GM12878 (cell line): ENCODE results near the gene CNGB1. TPM values are rescaled to one million over a fixed set of nuclear protein-coding genes. Genes with fewer than 3 reads are reported as not detected.

ENCODE experiments used
- ATAC-seq: fragments of 200-7000 bp; cut with Tn5 transposase; 3 replicates; pipeline ENCODE4 v1.9.1; 2020; ENCODE audit warnings: mild to moderate bottlenecking, moderate library complexity
- BruUV-seq: library from RNA; stranded (reverse); fragments of 400-500 nt; replicated peaks from 2 replicates; lab custom pipeline; 2021; lab: Mats Ljungman, UMichigan
- CTCF ChIA-PET: fragments of 300-600 bp; sonication (Branson Sonifier 250); formaldehyde crosslinking; extraction: SDS; loops from one replicate; lab custom pipeline; 2021; ENCODE audit warnings: inconsistent platforms; lab: Yijun Ruan, JAX
- POLR2A ChIA-PET: fragments of 350-600 bp; formaldehyde crosslinking; extraction: SDS; loops from one replicate; lab custom pipeline; 2021; ENCODE audit warnings: inconsistent platforms; lab: Charles Lee
- RAD21 ChIA-PET: fragments of 300-600 bp; sonication (Branson Sonifier 250); formaldehyde crosslinking; loops from one replicate; lab custom pipeline; 2023; ENCODE audit warnings: antibody characterized with exemption; ENCODE audit not compliant: unreplicated experiment; lab: Charles Lee
- SMC1A ChIA-PET: fragments of 300-600 bp; sonication (Branson Sonifier 250); formaldehyde crosslinking; loops from one replicate; lab custom pipeline; 2023; ENCODE audit not compliant: unreplicated experiment, uncharacterized antibody; lab: Charles Lee
- DNase-seq: peaks from one replicate; pipeline ENCODE4 v3.0.0-alpha.2; 2011; ENCODE audit warnings: low read depth, low spot score
- FAIRE-seq: peaks from 3 replicates; lab custom pipeline; 2011; peaks lifted over from hg19 to GRCh38; lab: Jason Lieb, UNC
- H2AFZ ChIP-seq: 2 replicates; pipeline ENCODE4 v1.6.0; 2011; ENCODE audit warnings: low read depth, low read length, control low read depth; ENCODE audit not compliant: control insufficient read depth
- H3K27ac ChIP-seq: 2 replicates; pipeline ENCODE4 v1.5.1; 2011; ENCODE audit warnings: control low read depth; ENCODE audit not compliant: control insufficient read depth, insufficient read depth
- H3K27me3 ChIP-seq, 2 experiments: replicated peaks in 1 of 2; 2 replicates each; pipeline versions ENCODE4 v1.6.0 to v1.6.1; 2011; ENCODE audit warnings: low read length in 1 of 2; ENCODE audit not compliant: control insufficient read depth in 2 of 2, insufficient read depth in 2 of 2
- H3K36me3 ChIP-seq, 2 experiments: 2 replicates each; pipeline ENCODE4 v1.5.1; 2011; ENCODE audit warnings: low read length in 1 of 2; ENCODE audit not compliant: control insufficient read depth in 2 of 2, insufficient read depth in 2 of 2
- H3K4me1 ChIP-seq: 2 replicates; pipeline ENCODE4 v1.6.1; 2011; ENCODE audit warnings: mild to moderate bottlenecking, low read length, moderate library complexity, mixed read lengths; ENCODE audit not compliant: control insufficient read depth, insufficient read depth
- H3K4me2 ChIP-seq: 2 replicates; pipeline ENCODE4 v1.6.0; 2011; ENCODE audit warnings: control low read depth; ENCODE audit not compliant: control insufficient read depth, insufficient read depth
- H3K4me3 ChIP-seq: fragments of 200-600 bp; sonication (generic); 2 replicates; pipeline ENCODE4 v1.5.1; 2016
- H3K79me2 ChIP-seq: 2 replicates; pipeline ENCODE4 v1.6.0; 2011; ENCODE audit warnings: low read length; ENCODE audit not compliant: control insufficient read depth, insufficient read depth
- H3K9ac ChIP-seq: 2 replicates; pipeline ENCODE4 v1.8.0; 2011; ENCODE audit warnings: low read length, control low read depth, mixed read lengths; ENCODE audit not compliant: control insufficient read depth, insufficient read depth
- H3K9me3 ChIP-seq: replicated peaks from 3 replicates; pipeline ENCODE4 v1.5.1; 2011; ENCODE audit warnings: mild to moderate bottlenecking, low read length; ENCODE audit not compliant: control insufficient read depth, insufficient read depth
- H4K20me1 ChIP-seq: 2 replicates; pipeline ENCODE4 v1.6.0; 2011; ENCODE audit not compliant: control insufficient read depth, insufficient read depth
- CHD4 ChIP-seq: fragments of 200-600 bp; sonication (generic); IDR thresholded peaks from 2 replicates; pipeline ENCODE4 v1.6.1; 2016; ENCODE audit warnings: mild to moderate bottlenecking
- GABPA ChIP-seq: IDR thresholded peaks from 2 replicates; pipeline ENCODE4 v1.6.1; 2014; ENCODE audit warnings: antibody characterized with exemption, low read depth, mild to moderate bottlenecking, inconsistent platforms
- IRF4 ChIP-seq: IDR thresholded peaks from 2 replicates; pipeline ENCODE4 v1.6.1; 2011; ENCODE audit warnings: low read depth, low read length
- MEF2A ChIP-seq: IDR thresholded peaks from 2 replicates; pipeline ENCODE4 v1.6.1; 2011; ENCODE audit warnings: low read depth, mild to moderate bottlenecking, low read length, moderate library complexity; ENCODE audit not compliant: insufficient read depth
- NR2F1 ChIP-seq: fragments of 450-650 bp; conservative IDR thresholded peaks from 2 replicates; pipeline ENCODE4 v1.6.1; 2017; ENCODE audit warnings: mild to moderate bottlenecking
- POU2F2 ChIP-seq: IDR thresholded peaks from 3 replicates; pipeline ENCODE4 v1.6.1; 2011; ENCODE audit warnings: low read depth, mild to moderate bottlenecking, low read length, borderline replicate concordance
- RCOR1 ChIP-seq: conservative IDR thresholded peaks from 2 replicates; pipeline ENCODE4 v1.6.1; 2012; ENCODE audit warnings: low read depth, low read length, improper control_type of control experiment
- SMARCA5 ChIP-seq: fragments of 450-650 bp; IDR thresholded peaks from 2 replicates; pipeline ENCODE4 v1.6.1; 2017; ENCODE audit warnings: mild to moderate bottlenecking
- TAF1 ChIP-seq: IDR thresholded peaks from 2 replicates; pipeline ENCODE4 v1.6.1; 2011; ENCODE audit warnings: mild to moderate bottlenecking, low read depth, low read length, borderline replicate concordance
- TCF7 ChIP-seq: IDR thresholded peaks from 2 replicates; pipeline ENCODE4 v1.6.1; 2014; ENCODE audit warnings: antibody characterized with exemption, borderline replicate concordance
- ZNF274 ChIP-seq: IDR thresholded peaks from one replicate; pipeline ENCODE4 v1.8.0; 2011; ENCODE audit not compliant: insufficient read length, insufficient read depth
- WGBS: methylation state at CpG from one replicate; pipeline ENCODE4 v1.1.6; 2016; ENCODE audit warnings: low lambda C conversion rate; ENCODE audit not compliant: insufficient replicate concordance, insufficient coverage; ENCODE audit errors: missing lambda C conversion rate; 5-methylcytosine and 5-hydroxymethylcytosine counted together
- in situ Hi-C: fragments of 300-500 bp; cut with MboI; formaldehyde crosslinking; loops from 9 replicates; pipeline ENCODE4 v1.14.3; 2018; ENCODE audit warnings: mixed read lengths
- intact Hi-C: fragments of 100-400 bp; cut with micrococcal nuclease; formaldehyde crosslinking; loops from one replicate; pipeline ENCODE4 v1.14.2; 2022; ENCODE audit not compliant: unreplicated experiment
- polyA plus RNA-seq, 11 experiments: library from polyadenylated mRNA; depleted of rRNA in 4 of 11; unstranded in 6 of 11; stranded (reverse) in 5 of 11; fragments of >200 nt; fragmentation: Nextera tagmentation in 4 of 11; fragmentation: Illumina TruSeq in 1 of 11; extraction: Ambion mirVana in 4 of 11; extraction: Trizol in 1 of 11; gene quantifications; 1 replicate in 1 of 11; 2 replicates in 10 of 11; pipeline versions ENCODE4 v1.2.1 to v1.2.3, GENCODE V29; 2011 to 2016; ENCODE audit warnings: inconsistent platforms in 2 of 11, missing spikeins in 2 of 11, low read depth in 1 of 11
- total RNA-seq, 4 experiments: library from RNA; depleted of rRNA in 3 of 4; stranded (reverse); fragments of >200 nt in 3 of 4; fragmentation: Illumina TruSeq in 1 of 4; extraction: Trizol in 1 of 4; gene quantifications; 2 replicates each; pipeline versions ENCODE4 v1.2.1 to v1.2.3, GENCODE V29; 2013 to 2021
- TF ChIP-seq, protein P1 (sequence below): fragments of 450-650 bp; IDR thresholded peaks from 2 replicates; pipeline ENCODE4 v1.6.1; 2018; ENCODE audit warnings: mild to moderate bottlenecking, low read depth, moderate library complexity; ENCODE audit not compliant: partially characterized antibody
- TF ChIP-seq, protein P2 (sequence below): fragments of 450-650 bp; IDR thresholded peaks from 2 replicates; pipeline ENCODE4 v1.6.1; 2017; ENCODE audit warnings: mild to moderate bottlenecking, low read depth, inconsistent platforms; ENCODE audit not compliant: poor library complexity, severe bottlenecking
- TF ChIP-seq, protein P3 (sequence below): IDR thresholded peaks from 2 replicates; pipeline ENCODE4 v1.6.1; 2012; ENCODE audit warnings: low read length, inconsistent platforms
- TF ChIP-seq, protein P4 (sequence below): IDR thresholded peaks from 2 replicates; pipeline ENCODE4 v1.6.1; 2011; ENCODE audit warnings: low read depth, mild to moderate bottlenecking, low read length, moderate library complexity, borderline replicate concordance; ENCODE audit errors: extremely low read depth

Gene CNGB1
- total and polyA plus RNA-seq, 10 of the 15 experiments (the other 5 are each of a cell fraction or from before 2014, with no cell fraction given): 0.03 TPM; not detected in 9

DNA sequence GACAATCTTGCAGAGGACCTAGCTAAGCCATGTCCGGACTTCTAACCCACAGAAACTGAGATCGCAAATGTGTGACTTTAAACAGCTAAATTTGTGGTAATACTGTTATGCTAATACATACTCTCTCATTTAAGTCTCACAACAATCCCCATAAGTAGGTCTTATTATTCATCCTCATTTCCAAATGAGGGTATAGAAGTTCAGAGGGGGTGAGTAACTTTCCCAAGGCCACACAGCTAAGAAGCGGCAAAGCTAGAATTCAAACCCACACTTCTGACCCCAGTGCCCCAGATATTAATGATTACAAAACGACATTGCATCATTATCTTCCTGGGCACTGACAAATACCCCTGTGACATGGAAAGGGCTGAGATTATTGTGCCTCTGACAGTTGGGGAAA lies 81.4 kb downstream of the CNGB1 start:
- POLR2A ChIA-PET: no interaction called here
- CTCF ChIA-PET: interaction anchor here (1.1 kb wide), 1 partner anchor 17 kb away, joined by 3 read pairs; no protein-coding TSS in a partner anchor
- Histone ChIP-seq H2AFZ (no peak overlapping the region), H3K4me1 (no peaks in the 10 kb centered on the region), H3K27ac (no peak overlapping the region), H3K4me2 (no peak overlapping the region), H3K4me3 (no peak overlapping the region), H3K36me3 (no peaks in the 10 kb centered on the region), H3K27me3 (peaks cover 0 to 9% of the 10 kb centered on the region in 2 experiments; a peak in 3 of 4 replicates), H3K9me3 (no peaks in the 10 kb centered on the region), H3K79me2 (no peaks in the 10 kb centered on the region), H4K20me1 (no peaks in the 10 kb centered on the region), H3K9ac (no peak overlapping the region)
- RAD21 ChIA-PET: interaction anchor here (0.9 kb wide), 1 partner anchor 81 kb away, joined by 3 read pairs; no protein-coding TSS in a partner anchor
- SMC1A ChIA-PET: interaction anchor here (0.6 kb wide), 1 partner anchor 440 kb away, joined by 3 read pairs; no protein-coding TSS in a partner anchor
- FAIRE-seq: no peak
- no peak for ATAC-seq
- 48% methylated on average over 4 of the region's 4 CpGs for WGBS
- BruUV-seq: no TSS peak
- TF ChIP-seq, protein P1, sequence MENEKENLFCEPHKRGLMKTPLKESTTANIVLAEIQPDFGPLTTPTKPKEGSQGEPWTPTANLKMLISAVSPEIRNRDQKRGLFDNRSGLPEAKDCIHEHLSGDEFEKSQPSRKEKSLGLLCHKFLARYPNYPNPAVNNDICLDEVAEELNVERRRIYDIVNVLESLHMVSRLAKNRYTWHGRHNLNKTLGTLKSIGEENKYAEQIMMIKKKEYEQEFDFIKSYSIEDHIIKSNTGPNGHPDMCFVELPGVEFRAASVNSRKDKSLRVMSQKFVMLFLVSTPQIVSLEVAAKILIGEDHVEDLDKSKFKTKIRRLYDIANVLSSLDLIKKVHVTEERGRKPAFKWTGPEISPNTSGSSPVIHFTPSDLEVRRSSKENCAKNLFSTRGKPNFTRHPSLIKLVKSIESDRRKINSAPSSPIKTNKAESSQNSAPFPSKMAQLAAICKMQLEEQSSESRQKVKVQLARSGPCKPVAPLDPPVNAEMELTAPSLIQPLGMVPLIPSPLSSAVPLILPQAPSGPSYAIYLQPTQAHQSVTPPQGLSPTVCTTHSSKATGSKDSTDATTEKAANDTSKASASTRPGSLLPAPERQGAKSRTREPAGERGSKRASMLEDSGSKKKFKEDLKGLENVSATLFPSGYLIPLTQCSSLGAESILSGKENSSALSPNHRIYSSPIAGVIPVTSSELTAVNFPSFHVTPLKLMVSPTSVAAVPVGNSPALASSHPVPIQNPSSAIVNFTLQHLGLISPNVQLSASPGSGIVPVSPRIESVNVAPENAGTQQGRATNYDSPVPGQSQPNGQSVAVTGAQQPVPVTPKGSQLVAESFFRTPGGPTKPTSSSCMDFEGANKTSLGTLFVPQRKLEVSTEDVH: no peak
- TF ChIP-seq CHD4 (no peak), RCOR1 (no peak), MEF2A (no peak), GABPA (no peak), TCF7 (no peak), ZNF274 (no peak), SMARCA5 (no peak), IRF4 (no peak), NR2F1 (no peak), POU2F2 (no peak), TAF1 (no peak)
- TF ChIP-seq, protein P2, sequence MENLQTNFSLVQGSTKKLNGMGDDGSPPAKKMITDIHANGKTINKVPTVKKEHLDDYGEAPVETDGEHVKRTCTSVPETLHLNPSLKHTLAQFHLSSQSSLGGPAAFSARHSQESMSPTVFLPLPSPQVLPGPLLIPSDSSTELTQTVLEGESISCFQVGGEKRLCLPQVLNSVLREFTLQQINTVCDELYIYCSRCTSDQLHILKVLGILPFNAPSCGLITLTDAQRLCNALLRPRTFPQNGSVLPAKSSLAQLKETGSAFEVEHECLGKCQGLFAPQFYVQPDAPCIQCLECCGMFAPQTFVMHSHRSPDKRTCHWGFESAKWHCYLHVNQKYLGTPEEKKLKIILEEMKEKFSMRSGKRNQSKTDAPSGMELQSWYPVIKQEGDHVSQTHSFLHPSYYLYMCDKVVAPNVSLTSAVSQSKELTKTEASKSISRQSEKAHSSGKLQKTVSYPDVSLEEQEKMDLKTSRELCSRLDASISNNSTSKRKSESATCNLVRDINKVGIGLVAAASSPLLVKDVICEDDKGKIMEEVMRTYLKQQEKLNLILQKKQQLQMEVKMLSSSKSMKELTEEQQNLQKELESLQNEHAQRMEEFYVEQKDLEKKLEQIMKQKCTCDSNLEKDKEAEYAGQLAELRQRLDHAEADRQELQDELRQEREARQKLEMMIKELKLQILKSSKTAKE: no peak
- TF ChIP-seq, protein P3, sequence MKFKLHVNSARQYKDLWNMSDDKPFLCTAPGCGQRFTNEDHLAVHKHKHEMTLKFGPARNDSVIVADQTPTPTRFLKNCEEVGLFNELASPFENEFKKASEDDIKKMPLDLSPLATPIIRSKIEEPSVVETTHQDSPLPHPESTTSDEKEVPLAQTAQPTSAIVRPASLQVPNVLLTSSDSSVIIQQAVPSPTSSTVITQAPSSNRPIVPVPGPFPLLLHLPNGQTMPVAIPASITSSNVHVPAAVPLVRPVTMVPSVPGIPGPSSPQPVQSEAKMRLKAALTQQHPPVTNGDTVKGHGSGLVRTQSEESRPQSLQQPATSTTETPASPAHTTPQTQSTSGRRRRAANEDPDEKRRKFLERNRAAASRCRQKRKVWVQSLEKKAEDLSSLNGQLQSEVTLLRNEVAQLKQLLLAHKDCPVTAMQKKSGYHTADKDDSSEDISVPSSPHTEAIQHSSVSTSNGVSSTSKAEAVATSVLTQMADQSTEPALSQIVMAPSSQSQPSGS: no peak
- TF ChIP-seq, protein P4, sequence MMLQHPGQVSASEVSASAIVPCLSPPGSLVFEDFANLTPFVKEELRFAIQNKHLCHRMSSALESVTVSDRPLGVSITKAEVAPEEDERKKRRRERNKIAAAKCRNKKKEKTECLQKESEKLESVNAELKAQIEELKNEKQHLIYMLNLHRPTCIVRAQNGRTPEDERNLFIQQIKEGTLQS: no peak
- in situ Hi-C loops (no loop called here), intact Hi-C loops (no loop called here)
- no peak for DNase-seq
